CD4-positive, alpha-beta T cell (primary cell): ENCODE measurements around the gene SART3. TPM values are rescaled to one million over a fixed set of nuclear protein-coding genes. Genes with fewer than 3 reads are reported as not detected.
"Not testable (repeated sequence)": the region's sequence is repeated elsewhere in the genome, so short reads cannot be mapped to it uniquely, and the experiment has no call there.

Experiments used
- ATAC-seq: fragments of 200-7000 bp; cut with Tn5 transposase; one replicate; pipeline ENCODE4 v1.10.0; 2022; ENCODE audit warnings: mild to moderate bottlenecking; ENCODE audit not compliant: poor library complexity
- CTCF ChIA-PET: fragments of 350-600 bp; sonication (Branson Sonifier 250); formaldehyde crosslinking; loops from one replicate; lab custom pipeline; 2021; ENCODE audit warnings: antibody characterized with exemption, inconsistent platforms; lab: Charles Lee
- POLR2A ChIA-PET: fragments of 350-600 bp; sonication (Branson Sonifier 250); formaldehyde crosslinking; loops from one replicate; lab custom pipeline; 2021; ENCODE audit warnings: antibody characterized with exemption, inconsistent platforms; lab: Charles Lee
- DNase-seq, 14 experiments: peaks; one replicate each; pipeline ENCODE4 v3.0.0-alpha.2; 2013 to 2020; ENCODE audit warnings: mixed read lengths in 2 of 14
- H3K27ac ChIP-seq, 2 donors: one replicate each; pipeline versions ENCODE4 v1.5.1 to v1.7.0; 2013; ENCODE audit warnings: low read length in 2 of 2, low read depth in 1 of 2, mild to moderate bottlenecking in 1 of 2
- H3K27me3 ChIP-seq, 2 experiments: 1 replicate in 1 of 2; 2 replicates in 1 of 2; pipeline versions ENCODE4 v1.6.1 to v1.7.0; 2013; ENCODE audit warnings: low read length in 2 of 2, control low read depth in 1 of 2, mild to moderate bottlenecking in 1 of 2, moderate library complexity in 1 of 2; ENCODE audit not compliant: insufficient read depth in 2 of 2, control insufficient read depth in 1 of 2
- H3K36me3 ChIP-seq: one replicate; pipeline ENCODE4 v1.6.1; 2013; ENCODE audit warnings: low read length, control low read depth; ENCODE audit not compliant: insufficient read depth
- H3K4me1 ChIP-seq: one replicate; pipeline ENCODE4 v1.6.1; 2013; ENCODE audit warnings: low read length, control low read depth; ENCODE audit not compliant: insufficient read depth
- H3K4me3 ChIP-seq: one replicate; pipeline ENCODE4 v1.5.1; 2013; ENCODE audit warnings: mild to moderate bottlenecking, low read length, moderate library complexity
- H3K9me3 ChIP-seq, 2 experiments: 1 replicate in 1 of 2; 2 replicates in 1 of 2; pipeline versions ENCODE4 v1.6.1 to v1.7.0; 2013; ENCODE audit warnings: low read length in 2 of 2, mild to moderate bottlenecking in 2 of 2, control low read depth in 1 of 2, moderate library complexity in 1 of 2; ENCODE audit not compliant: control insufficient read depth in 1 of 2, insufficient read depth in 1 of 2
- H3K27ac Mint-ChIP-seq: one replicate; pipeline ENCODE4 v1.8.0; 2020; ENCODE audit warnings: mixed read lengths
- H3K27me3 Mint-ChIP-seq: one replicate; pipeline ENCODE4 v1.8.0; 2021; ENCODE audit warnings: mixed read lengths
- H3K36me3 Mint-ChIP-seq: one replicate; pipeline ENCODE4 v1.8.0; 2021; ENCODE audit warnings: low read depth, mixed read lengths
- H3K4me1 Mint-ChIP-seq: one replicate; pipeline ENCODE4 v1.8.0; 2021; ENCODE audit warnings: low read depth, mixed read lengths
- H3K4me3 Mint-ChIP-seq: one replicate; pipeline ENCODE4 v1.8.0; 2020; ENCODE audit warnings: mild to moderate bottlenecking, mixed read lengths
- H3K9me3 Mint-ChIP-seq: one replicate; pipeline ENCODE4 v1.8.0; 2020; ENCODE audit warnings: mixed read lengths
- CTCF ChIP-seq: fragments of 200-600 bp; IDR thresholded peaks from one replicate; pipeline ENCODE4 v1.8.0; 2022; ENCODE audit warnings: antibody characterized with exemption, mild to moderate bottlenecking
- intact Hi-C, 2 experiments: fragments of 100-400 bp; cut with DNase I in 1 of 2; cut with micrococcal nuclease in 1 of 2; formaldehyde crosslinking; loops; one replicate each; pipeline versions ENCODE4 v1.15.1 to v1.9.0; 2023 to 2025; cut with DNase I, micrococcal nuclease
- total RNA-seq, 174 experiments: library from RNA in 2 of 174; stranded (reverse) in 2 of 174; gene quantifications; one replicate each; pipeline ENCODE4 v1.2.3 and lab custom pipeline; 2021 to 2026

SART3 gene
- total RNA-seq, 2 experiments from 2014 or later: 95.1 to 104 TPM

DNA sequence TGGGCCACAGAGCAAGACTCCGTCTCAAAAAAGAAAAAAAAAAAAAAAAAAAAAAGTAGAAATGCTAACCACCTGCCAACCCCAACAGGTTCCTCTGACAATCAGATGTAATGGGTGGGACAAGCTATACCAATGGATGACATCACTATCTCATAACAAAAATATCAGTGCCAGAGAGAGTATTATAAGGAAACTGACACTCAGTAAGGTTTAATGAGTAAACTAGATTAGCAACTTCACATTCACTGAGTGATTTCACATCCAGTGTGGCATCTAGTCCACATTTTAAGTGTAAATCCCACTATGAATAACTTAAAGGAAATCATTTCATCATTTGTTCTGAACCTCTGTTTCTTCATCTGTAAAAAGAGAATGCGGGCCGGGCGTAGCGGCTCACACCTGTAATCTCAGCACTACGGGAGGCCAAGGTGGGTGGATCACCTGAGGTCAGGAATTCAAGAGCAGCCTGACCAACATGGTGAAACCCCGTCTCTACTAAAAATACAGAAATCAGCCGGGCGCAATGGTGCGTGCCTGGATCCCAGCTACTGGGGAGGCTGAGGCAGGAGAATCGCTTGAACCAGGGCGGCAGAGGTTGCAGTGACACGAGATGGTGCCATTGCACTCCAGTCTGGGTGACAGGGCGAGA, 1.8 kb downstream of the SART3 start:
- Histone ChIP-seq H3K9me3 (no peaks in the 10 kb centered on the region), H3K4me3 (no peak overlapping the region), H3K27me3 (no peaks in the 10 kb centered on the region), H3K27ac (no peak overlapping the region), H3K4me1 (peaks cover 71% of the 10 kb centered on the region), H3K36me3 (peaks cover 30% of the 10 kb centered on the region)
- Mint-ChIP-seq H3K4me1 (peaks cover 83% of the 10 kb centered on the region), H3K36me3 (peaks cover 72% of the 10 kb centered on the region), H3K9me3 (no peaks in the 10 kb centered on the region), H3K27ac (peak overlapping the region; percentile 74), H3K4me3 (peak overlapping the region; percentile 99), H3K27me3 (no peaks in the 10 kb centered on the region)
- POLR2A ChIA-PET: interaction anchor here (2.8 to 8.0 kb wide), 3 partner anchors 59 to 73 kb away, joined by 8 to 164 read pairs (median 96); partner anchors contain the start of gene SELPLG
- CTCF ChIA-PET: interaction anchor here (1.4 to 2.3 kb wide), 3 partner anchors 59 to 534 kb away, joined by 3 to 6 read pairs (median 5); partner anchors contain the start of gene ALKBH2
- ATAC-seq (no peak), DNase-seq (no peak)
- intact Hi-C loops: no loop called here
- TF ChIP-seq CTCF: no peak

- H3K27me3 Mint-ChIP-seq: not testable (repeated sequence)
Observed at GRCh38 chr12:108555383-108555782, 5.6 kb downstream of the SART3 start.

DNA sequence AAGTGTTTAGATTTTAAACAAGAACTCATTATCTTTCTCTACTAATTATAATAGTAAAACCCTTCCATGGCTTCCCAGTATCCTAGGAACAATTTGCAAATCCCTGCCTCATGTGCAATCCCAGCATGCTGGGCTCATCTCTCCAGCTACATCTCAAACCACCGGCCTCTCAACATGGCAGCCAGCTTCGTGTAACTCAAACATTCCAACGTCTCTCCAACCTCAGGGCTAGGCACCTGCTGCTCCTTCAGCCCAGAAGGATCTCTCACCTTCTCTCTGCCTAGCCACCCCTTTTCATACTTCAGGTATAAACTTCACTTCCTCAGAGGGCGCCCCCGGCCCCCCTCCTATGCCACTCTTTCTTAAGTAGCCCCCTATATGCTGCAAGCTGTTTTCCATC, 7.2 kb downstream of the SART3 start:
- ChIA-PET CTCF (no interaction called here), POLR2A (no interaction called here)
- peak overlapping the region; percentile 24 for H3K27ac Mint-ChIP-seq
- ATAC-seq: no peak
- Histone ChIP-seq H3K4me3 (no peak overlapping the region), H3K9me3 (no peaks in the 10 kb centered on the region), H3K4me1 (peaks cover 42% of the 10 kb centered on the region), H3K36me3 (peaks cover 34% of the 10 kb centered on the region), H3K27ac (no peak overlapping the region), H3K27me3 (no peaks in the 10 kb centered on the region)
- peak overlapping the region; percentile 12 for H3K4me3 Mint-ChIP-seq
- no peaks in the 10 kb centered on the region for H3K9me3 Mint-ChIP-seq
- TF ChIP-seq CTCF: no peak
- no peaks in the 10 kb centered on the region for H3K27me3 Mint-ChIP-seq
- peaks cover 65% of the 10 kb centered on the region for H3K36me3 Mint-ChIP-seq
- no peak for DNase-seq
- intact Hi-C loops: no loop called here
- peaks cover 90% of the 10 kb centered on the region for H3K4me1 Mint-ChIP-seq

More at GRCh38 chr12:108555383-108555782, 5.6 kb downstream of the SART3 start:
- H3K4me3 ChIP-seq, H3K4me3 Mint-ChIP-seq, DNase-seq, H3K27me3 ChIP-seq, H3K27ac ChIP-seq, H3K9me3 ChIP-seq, intact Hi-C loops, ATAC-seq, H3K9me3 Mint-ChIP-seq, POLR2A ChIA-PET: not testable (repeated sequence)
- CTCF ChIA-PET: interaction anchor here (0.5 to 1.6 kb wide), 5 partner anchors 15 to 511 kb away, joined by 3 to 4 read pairs (median 3); no protein-coding TSS in a partner anchor
- H3K36me3 Mint-ChIP-seq: peaks cover 61% of the 10 kb centered on the region
- H3K36me3 ChIP-seq: peaks cover 28% of the 10 kb centered on the region
- H3K4me1 Mint-ChIP-seq: peaks cover 92% of the 10 kb centered on the region
- H3K4me1 ChIP-seq: peaks cover 57% of the 10 kb centered on the region
- peak overlapping the region; percentile 27 for H3K27ac Mint-ChIP-seq
